GM19372 (cell line): ENCODE measurements around the gene KCNN4.
A peak's percentile ranks its signal among the peaks of the same experiment; 100 is the strongest.
"Not testable (repeated sequence)": the region's sequence is repeated elsewhere in the genome, so short reads cannot be mapped to it uniquely, and the experiment has no call there.

Source experiments
- ATAC-seq: cut with Tn5 transposase; IDR thresholded peaks from one replicate; pipeline ENCODE4 v1.9.1; 2021; ENCODE audit warnings: mild to moderate bottlenecking, low read depth, moderate library complexity; ENCODE audit not compliant: unreplicated experiment

KCNN4 gene

DNA sequence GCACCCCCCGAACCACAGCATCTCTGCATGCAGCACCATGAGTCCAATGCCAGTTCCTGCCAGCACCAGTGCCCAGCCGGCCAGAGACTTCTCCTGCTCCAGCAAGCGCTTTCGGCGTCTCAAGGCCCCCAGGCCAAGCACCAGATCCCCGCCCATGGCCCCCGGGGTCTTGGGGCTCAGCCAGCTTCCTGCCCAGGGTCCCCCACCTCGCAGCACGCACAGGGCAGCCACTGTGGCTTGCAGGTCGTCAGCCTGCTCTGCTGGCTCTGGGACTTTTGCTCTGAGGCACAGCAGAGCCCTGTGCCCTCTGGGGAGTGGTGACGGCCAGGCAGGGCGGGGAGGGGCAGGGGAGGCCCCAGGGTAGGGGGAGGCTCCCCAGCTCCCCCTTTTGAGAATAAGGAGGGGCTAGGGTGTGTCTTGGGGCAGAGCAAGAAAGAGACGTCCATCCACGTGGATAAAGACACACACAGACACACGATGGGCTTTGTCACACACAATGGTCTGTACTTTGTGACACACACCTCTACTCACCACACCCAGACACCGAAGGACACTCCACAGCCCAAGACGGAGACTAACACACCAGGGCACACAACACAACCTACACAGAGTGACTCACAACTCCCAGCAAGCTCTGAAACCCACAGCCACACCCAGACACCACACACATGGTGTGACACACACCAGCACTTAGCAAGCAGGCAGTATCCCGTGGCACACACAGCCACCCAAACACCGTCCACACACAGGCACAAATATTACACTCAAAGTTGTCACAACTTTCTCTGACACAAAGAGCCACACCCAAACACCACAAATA is at the start of gene KCNN4:
Gene KCNN4, minus strand, starts transcription at position 268 of the 820 bp plus-strand sequence. Its CDS starts 112 bp downstream, at position 156.
- no peak for ATAC-seq

GRCh38 chr19:43826787-43827754 is 46.3 kb upstream of the KCNN4 start, which contains the start of gene ZNF283:
Gene ZNF283 (plus strand): TSS chr19:43827321. CDS start chr19:43833505, 6,184 bp downstream.
- ATAC-seq = peak; percentile 79

DNA sequence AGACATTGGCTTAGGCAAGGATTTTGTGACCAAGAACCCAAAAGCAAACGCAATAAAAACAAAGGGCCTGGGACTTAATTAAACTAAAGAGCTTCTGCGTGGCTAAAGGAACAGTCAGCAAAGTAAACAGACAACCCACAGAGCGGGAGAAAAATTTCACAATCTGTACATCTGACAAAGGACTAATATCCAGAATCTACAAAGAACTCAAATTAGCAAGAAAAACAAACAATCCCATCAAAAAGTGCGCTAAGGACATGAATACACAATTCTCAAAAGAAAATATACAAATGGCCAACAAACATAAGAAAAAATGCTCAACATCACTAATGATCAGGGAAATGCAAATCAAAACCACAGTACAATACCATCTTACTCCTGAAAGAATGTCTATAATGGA is 43.8 kb upstream of the KCNN4 start:
- not testable (repeated sequence) for ATAC-seq

GRCh38 chr19:43823856-43824255 is 43.1 kb upstream of the KCNN4 start:
- not testable (repeated sequence) for ATAC-seq

- no peak for ATAC-seq
These were observed 40.1 kb upstream of the KCNN4 start for GRCh38 chr19:43820884-43821215.

DNA sequence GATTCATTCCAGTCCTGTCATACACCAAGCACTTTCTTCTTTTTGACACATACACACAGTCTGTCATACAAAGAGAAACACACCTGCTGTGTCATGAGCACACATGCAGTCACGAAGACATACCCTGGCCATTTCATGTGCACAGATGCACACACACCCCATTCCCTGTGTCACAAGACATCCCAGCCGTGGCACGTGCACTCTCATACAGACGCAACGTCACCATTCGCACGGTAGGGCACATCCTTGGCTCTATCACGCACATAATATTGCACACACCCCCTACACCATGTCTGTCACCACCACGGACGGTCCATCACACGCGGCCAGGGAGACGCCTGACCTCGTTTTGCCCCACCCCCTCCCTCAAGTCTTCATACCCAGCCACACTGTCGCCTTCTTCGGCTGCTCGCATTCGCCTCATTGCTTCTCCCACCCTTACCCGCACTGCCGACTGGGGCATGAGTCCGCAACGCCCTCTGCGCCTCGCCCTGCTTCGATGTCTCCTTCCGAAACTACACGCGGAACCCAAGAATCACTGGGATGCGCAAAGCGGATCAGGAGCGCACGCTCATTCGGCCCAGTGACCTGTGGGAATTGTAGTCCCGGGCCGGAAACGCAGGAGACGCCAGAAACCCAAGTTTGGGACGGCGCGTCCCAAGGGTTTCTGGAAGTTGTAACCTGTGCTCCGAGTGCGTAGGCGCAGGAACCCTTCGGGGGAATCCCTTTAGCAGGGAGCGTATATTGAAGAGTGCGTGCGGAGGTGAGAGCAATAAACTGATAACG is 39.5 kb upstream of the KCNN4 start:
- no peak for ATAC-seq

GRCh38 chr19:43818500-43818899 is 37.7 kb upstream of the KCNN4 start:
- no peak for ATAC-seq

DNA sequence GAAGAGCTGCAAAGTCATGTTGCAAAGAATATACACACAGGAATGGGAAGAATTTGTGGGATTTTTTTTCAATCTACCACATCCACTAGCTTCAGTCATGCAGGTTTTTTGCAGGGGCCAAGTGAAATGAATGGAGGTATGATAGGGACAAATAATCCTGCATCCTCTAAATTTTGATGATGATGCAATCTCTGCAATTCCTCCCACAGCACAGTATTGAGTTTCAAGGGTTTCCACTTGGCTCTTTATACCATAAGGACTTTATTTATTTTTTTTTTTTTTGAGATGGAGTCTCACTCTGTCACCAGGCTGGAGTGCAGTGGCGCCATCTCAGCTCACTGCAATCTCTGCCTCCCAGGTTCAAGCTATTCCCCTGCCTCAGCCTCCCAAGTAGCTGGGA is 36.7 kb upstream of the KCNN4 start:
- ATAC-seq = not testable (repeated sequence)

DNA sequence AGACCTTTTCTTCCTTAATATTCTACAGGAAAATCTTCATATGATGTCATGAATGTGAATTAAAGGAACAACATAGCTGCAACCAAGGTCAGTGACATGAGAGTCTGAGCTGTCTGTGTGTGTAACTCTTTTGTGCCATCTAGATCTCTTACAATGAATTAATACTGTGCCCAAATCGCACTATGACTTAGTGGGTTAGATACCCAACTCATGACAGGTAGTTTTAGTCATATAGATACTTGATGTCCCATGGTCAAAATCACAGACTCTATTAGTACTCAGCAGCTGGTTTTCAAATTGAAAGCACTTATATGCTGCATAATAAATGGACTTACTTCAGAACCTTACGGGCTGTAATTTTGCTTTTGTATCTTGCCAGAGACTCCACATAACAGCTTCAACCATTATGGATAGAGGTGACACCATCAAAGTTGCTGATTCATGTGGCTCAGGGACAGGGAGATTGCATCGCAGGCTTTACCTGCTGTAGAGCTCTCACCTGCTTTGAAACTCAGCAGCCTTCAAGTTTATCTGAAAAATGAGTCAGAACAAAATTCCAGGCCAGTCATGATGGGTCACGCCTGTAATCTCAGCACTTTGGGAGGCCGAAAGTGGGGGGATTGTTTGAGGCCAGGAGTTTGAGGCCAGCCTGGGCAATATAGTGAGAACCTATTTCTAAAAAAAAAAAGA is 34.0 kb upstream of the KCNN4 start:
- ATAC-seq = no peak

DNA sequence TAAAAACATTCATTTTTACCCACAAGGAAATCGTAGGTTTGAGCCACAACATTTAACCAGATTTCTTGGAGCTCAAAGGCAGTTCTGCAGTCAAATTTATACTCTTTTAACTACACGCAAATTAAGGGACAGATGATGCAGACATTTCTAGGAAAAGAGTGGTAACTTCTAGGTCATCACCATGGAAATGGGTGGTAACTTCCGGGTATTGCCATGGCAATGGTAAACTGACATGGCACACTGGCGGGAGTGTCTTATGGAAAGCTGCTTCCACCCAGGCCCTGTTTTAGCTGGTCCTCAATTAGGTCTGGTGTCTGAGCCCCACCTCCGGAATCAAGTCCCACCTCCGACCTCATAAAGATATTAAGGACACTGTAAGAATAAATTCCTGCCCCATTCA is 31.9 kb upstream of the KCNN4 start:
- no peak for ATAC-seq

DNA sequence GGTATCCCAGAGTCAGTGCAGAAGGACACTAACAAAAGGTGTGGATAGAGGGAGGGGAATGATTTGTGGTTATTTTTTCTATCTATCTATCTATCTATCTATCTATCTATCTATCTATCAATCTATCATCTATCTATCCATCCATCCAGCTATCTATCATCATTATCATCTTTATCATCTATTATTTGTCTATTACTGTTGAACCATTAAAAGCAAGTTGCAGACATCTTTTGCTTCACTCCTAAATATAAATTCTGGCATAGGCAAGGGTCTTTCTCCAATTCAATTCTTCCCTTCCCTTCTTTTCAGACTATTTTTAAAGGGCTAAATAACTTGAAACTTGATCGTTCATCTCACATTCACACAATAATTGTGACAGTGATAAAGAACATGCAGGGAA is 31.5 kb upstream of the KCNN4 start:
- no peak for ATAC-seq

- no peak for ATAC-seq
These were observed 31.1 kb upstream of the KCNN4 start for GRCh38 chr19:43811837-43812236.

GRCh38 chr19:43809762-43810696 is 29.3 kb upstream of the KCNN4 start:
- ATAC-seq = no peak

DNA sequence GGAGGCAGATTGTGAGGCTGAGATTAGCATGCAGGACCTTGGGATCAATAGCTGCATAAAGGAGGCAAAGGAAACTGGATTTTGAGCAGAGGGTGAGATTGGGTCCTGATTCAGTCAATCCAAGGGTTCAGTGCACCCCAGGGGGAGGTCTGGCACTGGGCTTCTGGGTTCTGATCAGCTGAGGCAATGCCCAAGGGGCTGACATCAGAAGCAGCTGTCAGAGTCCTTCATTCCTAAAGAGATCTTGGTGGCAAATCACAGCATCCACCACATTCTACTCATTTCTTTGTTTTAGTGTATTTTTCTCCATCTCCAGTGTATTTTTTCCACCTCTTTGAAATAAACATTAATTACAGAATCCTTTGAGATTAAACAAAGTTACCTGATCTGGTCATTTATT is 26.9 kb upstream of the KCNN4 start:
- ATAC-seq = no peak

- no peak for ATAC-seq
These were observed 26.1 kb upstream of the KCNN4 start for GRCh38 chr19:43806848-43807247.

GRCh38 chr19:43806401-43806800 is 25.6 kb upstream of the KCNN4 start:
- ATAC-seq = not testable (repeated sequence)

DNA sequence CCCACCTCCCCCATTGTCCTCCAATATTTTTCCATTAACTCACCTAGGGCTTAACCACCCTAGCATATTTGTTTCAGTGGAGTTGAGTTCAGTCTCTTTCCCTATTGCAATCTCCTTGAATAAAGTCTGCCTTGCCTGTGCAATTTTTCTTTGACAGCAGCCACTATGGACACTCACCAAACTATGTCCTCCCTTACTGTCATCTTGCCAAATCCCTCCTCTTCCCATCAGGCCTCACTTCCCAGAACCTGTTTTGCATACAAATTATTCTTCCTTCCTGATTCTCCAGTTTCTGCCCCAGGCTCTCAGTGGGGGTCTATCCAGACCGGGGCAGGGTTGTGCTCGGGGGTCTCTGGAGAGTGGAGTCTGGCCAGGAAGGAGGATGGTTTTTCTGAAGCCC is 23.7 kb upstream of the KCNN4 start:
- ATAC-seq = no peak

- no peak for ATAC-seq
These were observed 21.6 kb upstream of the KCNN4 start, which contains the start of gene LYPD5 for GRCh38 chr19:43802216-43802951. Gene LYPD5 (minus strand): TSS chr19:43802447. CDS start chr19:43802380, 67 bp downstream.
